Fibroblast of the conjunctiva (primary cell): ENCODE data around the gene OR6Q1.

Experiments
- DNase-seq: peaks from one replicate; pipeline ENCODE4 v3.0.0-alpha.2; 2010; ENCODE audit warnings: low read depth

Gene OR6Q1

GRCh38 chr11:58058276-58059006 is 27.7 kb downstream of the OR6Q1 start:
- DNase-seq, result no peak

- peak; percentile 72 for DNase-seq
Measured at GRCh38 chr11:58059007-58059350, 28.2 kb downstream of the OR6Q1 start.

GRCh38 chr11:58060535-58060934 is 29.8 kb downstream of the OR6Q1 start:
- no peak for DNase-seq

GRCh38 chr11:58060939-58061672 is 30.4 kb downstream of the OR6Q1 start:
- no peak for DNase-seq

- DNase-seq, result peak; percentile 41
Measured at GRCh38 chr11:58061813-58062212, 31.1 kb downstream of the OR6Q1 start.

GRCh38 chr11:58067685-58068084 is 36.9 kb downstream of the OR6Q1 start:
- no peak for DNase-seq

- DNase-seq, result no peak
Measured at GRCh38 chr11:58068655-58069054, 37.9 kb downstream of the OR6Q1 start.

GRCh38 chr11:58070585-58070984 is 39.8 kb downstream of the OR6Q1 start:
- DNase-seq, result no peak

GRCh38 chr11:58075781-58076180 is 45.0 kb downstream of the OR6Q1 start:
- DNase-seq, result peak; percentile 14
